HT-29 (cell line): ENCODE results near the gene MCM7. TPM values are rescaled to one million over a fixed set of nuclear protein-coding genes. Genes with fewer than 3 reads are reported as not detected.

ENCODE experiments used
- DNase-seq: peaks from one replicate; pipeline ENCODE4 v3.0.0-alpha.2; 2015; ENCODE audit warnings: low spot score
- total RNA-seq: library from RNA; depleted of rRNA; stranded (reverse); fragments of >200 nt; shearing (Covaris generic); gene quantifications from 2 replicates; pipeline ENCODE4 v1.2.3, GENCODE V29; 2014

Gene MCM7
- total RNA-seq, 1 experiment from 2014 or later = 461 TPM

- DNase-seq = no peak
Measured at GRCh38 chr7:100122568-100122967, 21.4 kb upstream of the MCM7 start.

- DNase-seq = no peak
Measured at GRCh38 chr7:100122067-100122466, 20.9 kb upstream of the MCM7 start.

GRCh38 chr7:100120733-100121036, 19.5 kb upstream of the MCM7 start:
- DNase-seq = no peak

GRCh38 chr7:100119970-100120732, 19.0 kb upstream of the MCM7 start:
- peak; percentile 49 for DNase-seq

DNA sequence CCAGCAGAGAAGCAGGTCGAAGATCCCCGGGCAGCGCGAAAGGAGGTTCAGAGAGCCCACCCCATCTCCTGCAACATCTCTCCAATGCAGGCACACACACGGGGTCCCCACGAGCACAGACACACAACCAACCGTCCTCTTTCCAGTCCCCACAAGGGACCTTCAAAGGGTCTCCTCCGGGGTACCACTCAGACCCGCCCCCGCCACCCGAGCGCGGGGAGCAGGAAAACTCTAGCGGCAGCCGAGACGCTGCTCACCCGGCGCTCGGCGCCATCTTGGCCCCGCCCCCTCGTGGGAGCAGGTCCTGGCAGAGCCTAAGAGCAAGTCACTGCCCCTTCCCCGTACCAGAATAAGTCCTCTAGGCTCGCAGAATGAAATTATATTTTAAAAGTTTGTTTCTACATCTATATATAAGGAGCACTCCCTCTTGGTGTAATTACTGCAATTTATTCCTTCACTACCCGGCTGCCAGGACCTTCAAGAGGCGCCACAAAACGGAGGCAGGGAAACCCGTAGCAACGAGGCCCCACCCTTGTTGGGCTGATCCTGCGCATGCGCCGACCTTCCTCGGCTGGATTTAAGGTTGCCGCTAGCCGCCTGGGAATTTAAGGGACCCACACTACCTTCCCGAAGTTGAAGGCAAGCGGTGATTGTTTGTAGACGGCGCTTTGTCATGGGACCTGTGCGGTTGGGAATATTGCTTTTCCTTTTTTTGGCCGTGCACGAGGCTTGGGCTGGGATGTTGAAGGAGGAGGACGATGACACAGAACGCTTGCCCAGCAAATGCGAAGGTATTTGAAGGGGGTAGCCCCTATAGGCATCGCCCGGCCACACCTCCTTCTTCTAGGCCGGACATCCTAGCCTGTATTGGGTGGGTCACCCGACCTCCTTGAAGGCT, 18.1 kb upstream of the MCM7 start, which contains the start of the genes CNPY4 and TAF6:
TSS of gene CNPY4 (plus strand) at position 563 of the 898 bp plus-strand sequence. CDS start at position 674, 111 bp downstream.
TSS of gene TAF6 (minus strand) at position 287 of the 898 bp plus-strand sequence. CDS start 5,149 bp downstream, outside the sequence.
- DNase-seq = peak; percentile 99

GRCh38 chr7:100118388-100119071, 17.3 kb upstream of the MCM7 start:
- no peak for DNase-seq

GRCh38 chr7:100115026-100115425, 13.8 kb upstream of the MCM7 start:
- no peak for DNase-seq

- DNase-seq = no peak
Measured at GRCh38 chr7:100111914-100112313, 10.7 kb upstream of the MCM7 start.

- no peak for DNase-seq
Measured at GRCh38 chr7:100111156-100111555, 10.0 kb upstream of the MCM7 start.

DNA sequence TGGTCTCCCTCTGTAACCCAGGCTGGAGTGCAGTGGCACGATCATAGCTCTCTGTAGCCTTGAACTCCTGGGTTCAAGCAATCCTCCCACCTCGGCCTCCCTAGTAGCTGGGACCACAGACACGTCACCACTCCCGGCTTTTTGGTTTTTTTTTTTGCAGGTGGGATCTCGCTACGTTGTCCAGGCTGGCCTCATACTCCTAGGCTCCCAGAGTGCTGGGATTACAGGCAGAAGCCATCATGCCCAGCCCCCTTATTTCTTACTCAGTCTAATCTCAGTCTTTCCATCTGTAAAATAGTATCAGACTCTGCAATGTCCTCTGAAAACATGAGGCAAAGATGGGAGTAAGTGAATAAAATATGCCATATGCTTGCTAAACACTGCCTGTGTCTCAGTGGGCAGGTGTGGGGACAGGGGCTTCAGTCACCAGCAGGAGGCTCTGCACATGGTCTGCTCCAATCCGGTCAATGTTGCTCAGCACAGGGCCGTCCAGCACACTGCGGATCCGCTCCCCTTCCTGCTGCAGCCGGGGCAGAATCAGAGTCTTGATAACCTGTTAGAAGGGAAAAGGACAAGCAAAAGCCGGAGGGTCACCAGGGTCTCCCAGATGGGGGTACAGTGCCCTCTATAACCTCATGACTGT, 8.4 kb upstream of the MCM7 start:
- DNase-seq = no peak

- no peak for DNase-seq
Measured at GRCh38 chr7:100107890-100108289, 6.7 kb upstream of the MCM7 start.

DNA sequence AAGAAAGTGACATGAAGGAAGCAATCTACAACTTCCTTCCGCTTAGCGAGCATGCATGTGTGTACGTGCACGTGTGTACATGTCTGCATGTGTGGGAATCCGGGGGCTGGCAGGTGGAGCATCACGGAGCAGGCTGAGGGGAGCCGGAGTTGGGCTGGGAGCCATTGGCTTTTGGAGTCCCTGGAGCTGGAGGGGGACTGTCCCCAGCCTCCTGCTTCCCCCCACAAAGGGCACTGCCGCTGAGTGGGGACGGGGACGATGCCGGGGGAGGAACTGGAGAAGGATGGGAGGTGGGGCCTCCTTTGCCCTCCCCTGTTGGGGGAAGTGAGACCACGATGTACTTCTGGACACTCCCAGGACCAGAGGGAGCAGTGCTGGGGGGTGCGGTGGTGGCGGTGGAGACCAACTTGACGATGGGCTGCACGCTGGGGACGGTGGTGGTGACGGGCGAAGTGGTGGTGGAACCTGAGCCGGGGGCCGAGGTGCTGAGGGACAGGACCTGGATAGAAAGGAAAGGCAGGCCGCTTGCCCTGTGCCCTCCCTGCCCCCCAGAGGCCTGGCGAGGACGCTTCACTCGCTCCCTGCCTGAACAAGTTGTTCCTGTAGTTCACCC, 6.0 kb upstream of the MCM7 start:
- no peak for DNase-seq

GRCh38 chr7:100106633-100107032, 5.4 kb upstream of the MCM7 start:
- DNase-seq = no peak

GRCh38 chr7:100105534-100105933, 4.3 kb upstream of the MCM7 start:
- no peak for DNase-seq

DNA sequence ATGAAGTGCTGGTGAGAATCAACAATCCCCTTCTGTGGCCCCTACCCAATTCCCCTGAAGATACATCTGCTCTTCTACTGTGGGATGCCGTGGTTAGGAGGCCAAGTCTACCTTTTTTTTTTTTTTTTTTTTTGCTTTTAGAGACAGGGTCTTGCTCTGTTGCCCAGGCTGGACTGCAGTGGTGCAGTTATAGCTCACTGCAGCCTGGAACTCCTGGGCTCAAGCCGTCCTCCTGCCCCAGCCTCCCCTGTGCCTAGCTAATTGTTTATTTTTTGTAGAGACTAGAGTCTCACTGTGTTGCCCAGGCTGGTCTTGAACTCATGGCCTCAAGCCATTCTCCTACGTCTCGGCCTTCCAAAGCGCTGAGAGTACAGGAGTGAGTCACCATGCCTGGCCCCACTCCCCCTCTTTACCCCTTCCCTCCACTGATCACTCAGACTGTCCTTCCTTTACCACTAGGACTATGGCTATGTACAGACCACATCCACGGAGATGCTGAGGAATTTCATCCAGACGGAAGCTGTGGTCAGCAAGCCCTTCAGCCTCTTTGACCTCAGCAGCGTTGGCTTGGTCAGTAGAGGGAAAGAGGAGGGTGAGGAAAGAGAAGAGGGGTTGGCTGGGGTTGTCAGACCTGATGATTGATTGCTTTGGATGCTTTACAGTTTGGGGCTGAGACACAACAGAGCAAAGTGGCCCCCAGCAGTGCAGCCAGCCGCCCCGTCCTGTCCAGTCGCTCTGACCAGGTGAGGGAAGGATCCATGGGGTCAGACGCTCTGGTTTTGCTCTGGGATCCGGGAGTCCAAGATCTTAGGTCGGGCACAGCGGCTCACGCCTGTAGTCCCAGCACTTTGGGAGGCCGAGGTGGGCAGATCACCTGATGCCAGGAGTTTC, 2.0 kb upstream of the MCM7 start:
- no peak for DNase-seq

DNA sequence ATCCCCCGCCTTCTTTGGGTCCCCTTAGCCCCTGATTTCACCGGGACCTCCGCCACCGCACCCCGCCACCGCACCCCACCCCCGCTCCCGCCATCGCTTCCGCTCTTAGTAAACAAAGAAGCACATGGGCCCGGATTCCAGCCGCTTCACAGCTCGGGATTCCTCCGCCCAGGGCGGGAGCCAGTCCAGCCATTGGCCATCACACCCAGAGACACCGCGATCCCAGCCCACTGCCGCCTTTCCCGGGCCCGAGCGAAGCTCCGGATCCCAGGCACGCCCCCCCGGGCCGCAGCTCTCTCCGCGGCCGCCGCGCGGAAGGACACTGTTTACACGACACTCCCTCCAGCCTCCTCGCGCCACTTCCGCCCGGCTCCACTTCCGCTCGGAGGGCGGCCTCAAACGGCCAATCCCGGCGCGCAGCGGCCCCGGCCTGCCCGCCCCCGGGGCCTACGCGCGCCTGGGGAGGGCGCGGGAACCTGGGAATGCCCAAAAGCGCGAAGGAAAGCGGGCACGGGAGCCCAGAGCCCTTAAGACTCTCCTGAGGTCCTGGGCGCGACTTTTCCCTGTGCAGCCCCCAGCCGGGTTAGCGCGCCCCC, 679 bp downstream of the MCM7 start:
- DNase-seq = peak; percentile 95

DNA sequence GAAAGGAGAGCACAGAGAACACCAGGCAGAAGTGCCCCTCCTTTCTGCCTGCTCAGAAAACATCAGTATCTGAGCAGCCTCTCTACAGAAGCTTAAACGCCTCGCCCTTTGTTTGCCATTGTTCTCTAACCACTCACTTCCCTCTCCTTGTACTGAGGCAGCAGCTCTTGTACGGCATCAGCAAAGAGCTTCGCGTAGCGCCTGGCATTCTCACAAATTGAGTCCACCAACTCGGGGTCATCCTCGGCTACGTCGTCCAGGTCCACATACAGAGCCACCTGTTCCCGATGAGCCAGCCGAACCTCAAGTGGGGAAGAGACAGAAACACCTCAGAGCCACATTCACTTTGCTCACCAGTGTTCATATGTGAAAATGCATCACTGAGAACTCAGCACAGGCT, 1.7 kb downstream of the MCM7 start:
- no peak for DNase-seq

DNA sequence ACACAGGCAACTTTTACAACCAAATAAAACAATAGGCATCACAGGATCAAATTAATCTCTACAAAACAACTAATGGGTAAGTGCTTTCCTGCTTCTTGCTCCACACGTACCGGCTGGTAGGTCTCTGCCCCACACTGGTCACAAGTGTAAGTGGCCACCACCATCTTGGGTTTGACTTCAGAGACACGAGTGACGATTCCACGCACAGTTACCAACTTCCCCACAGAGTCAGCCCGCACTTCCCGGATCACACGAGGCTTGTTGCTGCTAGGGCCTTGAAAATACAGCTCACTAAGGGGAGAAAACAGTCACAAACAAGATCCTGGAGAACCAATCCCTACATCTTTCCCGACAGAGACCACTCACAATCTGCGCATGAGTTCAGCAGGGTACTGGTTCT, 2.3 kb downstream of the MCM7 start:
- DNase-seq = no peak

GRCh38 chr7:100095704-100096103, 5.5 kb downstream of the MCM7 start:
- DNase-seq = no peak

- DNase-seq = no peak
Measured at GRCh38 chr7:100095289-100095688, 5.9 kb downstream of the MCM7 start.
